Left lobe of liver (tissue), 2 donors: Measurements from ENCODE around the gene PTPN7. TPM values are rescaled to one million over a fixed set of nuclear protein-coding genes. Genes with fewer than 3 reads are reported as not detected.
"Not testable (repeated sequence)": the region's sequence is repeated elsewhere in the genome, so short reads cannot be mapped to it uniquely, and the experiment has no call there.

Source experiments
- ATAC-seq: fragments of 200-7000 bp; cut with Tn5 transposase; one replicate; pipeline ENCODE4 v1.9.1; 2020; ENCODE audit warnings: mild to moderate bottlenecking, moderate library complexity
- DNase-seq: peaks from one replicate; pipeline ENCODE4 v3.0.0-alpha.2; 2020; ENCODE audit warnings: low spot score
- total RNA-seq: library from RNA; stranded (reverse); gene quantifications from one replicate; pipeline ENCODE4 v1.2.1, GENCODE V29; 2021
- donor health status: DM: no; HTN: no; CAD: no; lungs with moderate emphysema.
- donor health status: DM: no; HTN: yes; CAD: no.

Gene PTPN7
- total RNA-seq, 1 donor from 2014 or later, result 0.86 TPM

DNA sequence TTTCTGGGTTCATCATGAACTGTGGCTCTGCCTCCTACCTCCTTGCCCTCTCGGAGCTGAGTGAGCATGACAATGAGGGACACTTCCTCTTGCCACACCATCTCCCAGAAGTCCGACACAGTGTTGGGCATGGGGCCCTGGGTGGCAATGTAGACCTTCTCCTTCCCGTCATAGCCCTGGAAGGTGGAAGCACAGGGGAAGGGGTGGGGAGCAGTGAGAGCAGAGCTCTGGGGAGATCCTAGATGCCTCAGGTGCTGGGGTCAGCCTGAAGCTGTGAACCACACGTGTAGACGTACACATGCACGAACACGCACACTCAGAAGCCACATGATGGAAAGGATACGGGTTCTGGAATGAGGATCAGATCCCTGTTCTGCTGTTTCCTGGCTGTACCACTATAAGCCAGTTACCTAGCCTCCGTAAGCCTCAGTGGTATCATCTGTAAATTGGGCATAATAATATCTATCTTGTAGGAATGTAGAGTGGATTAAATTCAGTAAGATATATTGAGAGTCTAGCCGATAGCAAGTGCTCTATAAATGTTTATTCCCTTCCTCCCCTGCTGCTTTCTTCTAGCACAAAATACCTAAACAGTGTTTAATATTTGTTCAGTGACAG lies 6.1 kb downstream of the PTPN7 start:
- no peak for ATAC-seq
- DNase-seq, result no peak

DNA sequence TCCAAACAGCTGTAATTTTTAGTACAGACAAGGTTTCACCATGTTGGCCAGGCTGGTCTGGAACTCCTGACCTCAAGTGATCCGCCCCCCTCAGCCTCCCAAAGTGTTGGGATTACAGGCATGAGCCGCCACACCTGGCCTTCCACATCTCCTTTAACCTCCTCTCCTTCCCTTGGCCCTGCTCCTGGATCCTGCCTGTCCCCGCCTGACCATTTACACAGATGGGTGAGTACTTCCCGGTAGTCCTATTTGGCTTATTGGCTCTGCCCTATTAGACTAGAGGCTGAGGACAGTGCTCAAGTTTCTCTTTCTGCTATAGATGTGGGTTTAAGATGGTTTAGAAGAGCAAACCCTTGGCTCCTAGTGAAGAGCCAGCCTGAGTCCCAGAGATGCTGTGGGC lies 7.1 kb downstream of the PTPN7 start:
- ATAC-seq, result no peak
- DNase-seq, result no peak

DNA sequence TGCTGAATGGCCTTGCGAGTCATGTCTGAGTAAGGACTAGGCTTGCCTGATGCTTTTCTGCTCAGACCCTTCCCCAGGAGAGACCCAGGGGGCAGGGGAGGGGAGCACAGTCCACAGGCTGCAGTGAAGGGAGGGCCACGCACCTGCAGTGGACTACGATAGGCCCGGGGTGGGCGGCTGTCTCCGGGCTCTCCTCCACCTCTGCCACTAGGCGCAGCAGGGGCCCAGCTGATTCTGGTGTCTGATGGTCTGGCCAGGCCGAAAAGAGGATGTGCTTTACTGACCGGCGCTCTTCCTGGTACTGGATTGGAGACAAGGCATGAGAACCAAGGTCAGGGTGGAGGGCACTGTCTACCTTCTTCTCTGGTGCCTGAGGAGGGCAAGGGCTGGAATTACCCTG lies 8.0 kb downstream of the PTPN7 start:
- no peak for ATAC-seq
- DNase-seq, result no peak

DNA sequence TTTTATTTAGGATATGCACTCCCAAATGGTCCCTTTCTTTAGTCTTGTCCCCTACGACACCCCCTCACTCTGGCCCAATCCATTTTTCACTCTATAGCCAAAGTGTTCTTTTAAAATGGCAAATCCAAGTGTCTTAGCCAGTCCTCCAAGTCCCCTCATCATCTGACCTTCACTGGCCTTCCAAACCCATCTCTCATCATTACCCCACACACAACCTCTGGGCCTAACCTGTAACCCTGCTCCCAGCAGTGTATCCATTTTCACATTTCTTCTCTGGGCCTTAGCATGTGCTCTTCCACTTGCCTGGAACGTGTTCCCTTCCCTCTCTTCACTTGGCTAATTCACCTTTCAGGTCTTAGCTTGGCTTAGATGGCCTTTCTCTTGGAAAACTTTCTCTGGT lies 9.4 kb downstream of the PTPN7 start:
- DNase-seq (no peak), ATAC-seq (no peak)

DNA sequence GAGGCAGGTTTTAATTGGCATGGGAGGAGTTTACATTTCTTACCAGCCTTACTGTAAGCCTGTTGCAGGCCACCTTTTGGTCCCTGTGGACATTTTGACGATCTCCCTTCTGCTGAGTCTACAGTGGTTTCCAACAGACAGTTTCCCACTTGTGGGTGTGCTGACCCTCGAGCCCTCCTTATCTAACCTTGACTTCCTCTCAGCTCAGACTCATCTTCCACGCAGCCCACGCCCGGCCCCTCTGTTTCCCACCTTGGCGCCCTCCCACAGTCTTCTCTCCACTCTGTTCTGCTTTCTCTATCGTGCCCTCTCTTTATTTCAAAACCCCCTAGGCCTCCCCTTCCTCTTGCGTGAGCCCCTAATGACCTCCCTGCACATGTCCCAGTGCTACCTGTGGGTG lies 9.8 kb downstream of the PTPN7 start:
- no peak for DNase-seq
- ATAC-seq, result no peak

DNA sequence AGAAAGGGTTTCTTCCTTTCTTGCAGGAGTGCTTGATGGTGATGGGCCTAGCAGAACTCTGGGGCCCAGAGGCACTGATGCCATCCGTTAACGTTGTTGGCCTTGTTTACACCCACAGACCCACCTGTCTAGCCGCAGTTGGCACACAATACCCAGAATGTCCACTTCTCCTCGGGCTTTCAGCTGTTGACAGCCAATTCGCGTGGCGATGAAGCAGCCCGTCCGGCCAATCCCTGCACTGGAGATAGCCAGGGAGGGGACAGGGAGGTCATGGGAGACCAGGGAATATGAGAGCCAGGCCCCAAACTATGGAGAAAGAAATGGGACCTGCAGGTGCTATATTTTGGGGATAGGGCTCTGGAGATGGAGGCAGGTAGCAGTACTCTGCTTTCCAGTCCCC lies 10.2 kb downstream of the PTPN7 start:
- no peak for DNase-seq
- no peak for ATAC-seq

GRCh38 chr1:202149566-202149965 lies 10.8 kb downstream of the PTPN7 start:
- no peak for DNase-seq
- ATAC-seq, result no peak

- ATAC-seq, result no peak
- DNase-seq, result no peak
These were observed 12.0 kb downstream of the PTPN7 start for GRCh38 chr1:202148391-202148790.

DNA sequence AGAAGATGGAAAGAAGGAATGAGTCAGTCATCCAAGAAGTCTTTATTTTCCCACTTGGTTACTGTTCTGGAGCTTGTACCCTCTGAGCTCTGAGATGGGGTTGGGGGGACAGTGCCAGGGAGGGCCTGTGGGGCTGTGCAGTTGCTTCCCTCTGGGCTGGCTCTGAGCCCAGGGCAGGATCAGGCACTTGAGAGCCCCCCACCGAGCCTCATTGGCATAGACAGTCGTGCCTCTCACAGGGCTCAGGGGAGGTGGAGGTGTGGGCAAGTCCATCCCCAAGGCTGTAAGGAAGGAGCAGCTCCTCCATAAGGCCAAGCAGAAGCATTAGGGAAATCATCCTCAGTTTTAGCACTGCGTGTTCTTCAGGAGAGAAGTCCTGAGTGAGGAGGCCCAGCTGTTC lies 13.4 kb downstream of the PTPN7 start:
- ATAC-seq (no peak), DNase-seq (no peak)

GRCh38 chr1:202146279-202146678 lies 14.1 kb downstream of the PTPN7 start:
- no peak for ATAC-seq

GRCh38 chr1:202145744-202146140 lies 14.7 kb downstream of the PTPN7 start:
- ATAC-seq, DNase-seq: not testable (repeated sequence)

More at GRCh38 chr1:202146279-202146678, 14.1 kb downstream of the PTPN7 start:
- no peak for DNase-seq

GRCh38 chr1:202145068-202145743 lies 15.2 kb downstream of the PTPN7 start:
- DNase-seq (no peak), ATAC-seq (no peak)

- peak; percentile 82 for DNase-seq
These were observed 15.9 kb downstream of the PTPN7 start, which contains the start of gene ARL8A for GRCh38 chr1:202144402-202145067. TSS of gene ARL8A (minus strand) at chr1:202144737. CDS start at chr1:202144572, 165 bp downstream.

DNA sequence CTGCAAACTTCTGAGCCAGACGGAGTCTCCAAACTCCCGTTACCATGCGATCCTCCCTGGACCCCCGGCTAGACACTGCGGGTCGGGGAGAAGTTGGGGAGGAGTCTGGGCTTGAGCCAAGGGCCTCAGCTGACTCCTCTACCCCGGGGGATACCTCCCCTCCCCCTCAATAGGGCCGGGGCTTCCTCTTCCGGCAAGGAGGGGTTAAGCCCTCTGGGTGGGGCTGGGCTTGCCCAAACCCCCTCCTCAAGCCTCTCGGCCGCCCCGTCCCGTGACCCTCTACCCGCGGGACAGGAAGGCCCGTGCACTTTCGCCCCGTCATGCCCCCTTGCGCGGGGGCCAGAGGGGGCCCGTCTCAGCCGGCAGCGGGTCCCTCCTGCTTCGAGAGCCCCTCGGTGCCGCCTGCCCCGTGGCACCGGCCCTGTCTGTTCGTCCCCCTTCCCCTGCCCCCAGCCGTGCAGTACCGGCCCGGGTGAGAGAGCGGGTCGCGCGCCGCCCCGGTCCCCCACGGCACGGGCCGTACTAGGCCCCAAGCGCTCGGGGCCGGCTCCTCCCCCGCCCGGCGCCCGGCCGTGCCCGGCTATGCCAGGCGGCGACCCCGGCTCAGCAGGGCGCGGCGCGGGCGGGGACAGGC lies 16.5 kb downstream of the PTPN7 start:
- DNase-seq (peak; percentile 63), ATAC-seq (peak; percentile 54)

More at GRCh38 chr1:202144402-202145067, 15.9 kb downstream of the PTPN7 start, which contains the start of gene ARL8A:
- ATAC-seq, result peak; percentile 78

GRCh38 chr1:202143011-202143767 lies 17.2 kb downstream of the PTPN7 start:
- peak; percentile 79 for ATAC-seq

GRCh38 chr1:202141468-202141867 lies 18.9 kb downstream of the PTPN7 start:
- DNase-seq, ATAC-seq: not testable (repeated sequence)

More at GRCh38 chr1:202143011-202143767, 17.2 kb downstream of the PTPN7 start:
- DNase-seq, result peak; percentile 92

- DNase-seq (no peak), ATAC-seq (no peak)
These were observed 19.6 kb downstream of the PTPN7 start for GRCh38 chr1:202140833-202141232.

DNA sequence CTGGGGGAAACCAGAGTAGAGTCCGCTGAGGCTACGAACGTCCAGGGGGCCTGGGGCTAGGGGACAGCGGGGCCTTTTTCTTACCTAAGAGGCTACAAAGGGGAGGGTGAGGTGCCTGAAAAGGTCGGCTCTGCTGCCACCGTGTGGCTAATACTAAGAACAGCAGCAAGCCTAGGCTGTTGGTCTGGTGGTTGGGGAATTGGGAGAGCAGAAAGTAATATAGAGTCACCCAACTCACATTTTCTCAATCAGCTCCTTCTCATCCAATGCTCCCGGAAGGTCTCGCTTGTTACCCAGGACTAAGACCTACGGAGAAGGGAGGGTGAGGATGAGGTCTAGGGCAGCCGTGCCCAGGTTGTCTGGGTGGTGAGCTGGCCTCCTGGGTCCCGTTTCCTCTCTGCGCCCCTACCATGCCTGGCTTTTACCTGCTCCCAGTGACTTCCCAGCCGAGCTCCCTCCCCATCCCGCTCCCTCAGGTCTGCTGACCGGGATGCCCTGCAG lies 25.1 kb downstream of the PTPN7 start:
- ATAC-seq (peak; percentile 81), DNase-seq (no peak)

GRCh38 chr1:202134645-202135172 lies 25.7 kb downstream of the PTPN7 start:
- DNase-seq, result peak; percentile 80
- ATAC-seq, result peak; percentile 82

GRCh38 chr1:202133989-202134388 lies 26.4 kb downstream of the PTPN7 start:
- no peak for DNase-seq
- ATAC-seq, result no peak
